GM19395 (cell line): ENCODE data around the gene SFXN5.

ENCODE experiments used
- ATAC-seq: cut with Tn5 transposase; IDR thresholded peaks from one replicate; pipeline ENCODE4 v1.9.1; 2021; ENCODE audit warnings: mild to moderate bottlenecking, moderate library complexity; ENCODE audit not compliant: unreplicated experiment

Gene SFXN5

GRCh38 chr2:72927619-72928550 is 143.6 kb downstream of the SFXN5 start:
- no peak for ATAC-seq

- no peak for ATAC-seq
Measured at GRCh38 chr2:72926811-72927465, 144.6 kb downstream of the SFXN5 start.

- ATAC-seq: no peak
Measured at GRCh38 chr2:72926368-72926767, 145.1 kb downstream of the SFXN5 start.

GRCh38 chr2:72925328-72925943 is 146.1 kb downstream of the SFXN5 start:
- no peak for ATAC-seq

- peak; percentile 54 for ATAC-seq
Measured at GRCh38 chr2:72924353-72925240, 146.9 kb downstream of the SFXN5 start.

GRCh38 chr2:72923833-72924352 is 147.6 kb downstream of the SFXN5 start:
- ATAC-seq: no peak

- no peak for ATAC-seq
Measured at GRCh38 chr2:72921853-72922252, 149.7 kb downstream of the SFXN5 start.

GRCh38 chr2:72921088-72921851 is 150.2 kb downstream of the SFXN5 start:
- no peak for ATAC-seq

- ATAC-seq: no peak
Measured at GRCh38 chr2:72920318-72921087, 151.0 kb downstream of the SFXN5 start.

- no peak for ATAC-seq
Measured at GRCh38 chr2:72919414-72920317, 151.8 kb downstream of the SFXN5 start.

GRCh38 chr2:72917877-72918553 is 153.5 kb downstream of the SFXN5 start:
- ATAC-seq: peak; percentile 1

- peak; percentile 45 for ATAC-seq
Measured at GRCh38 chr2:72917138-72917876, 154.2 kb downstream of the SFXN5 start, which contains the start of gene EMX1. Gene EMX1 (plus strand): TSS chr2:72917519. CDS start chr2:72917853, 334 bp downstream.

- ATAC-seq: no peak
Measured at GRCh38 chr2:72916743-72917137, 154.8 kb downstream of the SFXN5 start.

- ATAC-seq: peak; percentile 56
Measured at GRCh38 chr2:72915907-72916742, 155.4 kb downstream of the SFXN5 start.

- ATAC-seq: no peak
Measured at GRCh38 chr2:72915320-72915906, 156.1 kb downstream of the SFXN5 start.
